BJ (cell line): ENCODE data around the gene SEMA3B. TPM values are rescaled to one million over a fixed set of nuclear protein-coding genes. Genes with fewer than 3 reads are reported as not detected.

Source experiments
- CTCF ChIA-PET: fragments of 350-600 bp; formaldehyde crosslinking; extraction: SDS; loops from one replicate; lab custom pipeline; 2021; ENCODE audit warnings: antibody characterized with exemption, inconsistent platforms; lab: Yijun Ruan, JAX
- POLR2A ChIA-PET: fragments of 300-600 bp; sonication (Branson Sonifier 250); formaldehyde crosslinking; extraction: SDS; loops from one replicate; lab custom pipeline; 2021; ENCODE audit warnings: antibody characterized with exemption; lab: Charles Lee
- DNase-seq: peaks from one replicate; pipeline ENCODE4 v3.0.0-alpha.2; 2011; ENCODE audit warnings: low read depth
- H3K27me3 ChIP-seq: 2 replicates; pipeline ENCODE4 v1.6.0; 2011; ENCODE audit warnings: low read length; ENCODE audit not compliant: control insufficient read depth, insufficient read depth
- H3K36me3 ChIP-seq: 2 replicates; pipeline ENCODE4 v1.5.1; 2011; ENCODE audit warnings: low read length; ENCODE audit not compliant: control insufficient read depth, insufficient read depth
- H3K4me3 ChIP-seq: 2 replicates; pipeline ENCODE4 v1.5.1; 2011; ENCODE audit warnings: low read depth, mild to moderate bottlenecking, control low read depth, low read length
- polyA plus RNA-seq: library from polyadenylated mRNA; depleted of rRNA; stranded (reverse); fragments of >200 nt; gene quantifications from 2 replicates; pipeline ENCODE4 v1.2.3, GENCODE V29; 2011
- TF ChIP-seq, protein P1 (sequence below): IDR thresholded peaks from 2 replicates; pipeline ENCODE4 v1.5.1; 2011; ENCODE audit warnings: low read depth, mild to moderate bottlenecking, control low read depth, inconsistent platforms, low read length, moderate library complexity; ENCODE audit not compliant: insufficient read depth

SEMA3B gene
- polyA plus RNA-seq, 1 experiment: 59.0 TPM

DNA sequence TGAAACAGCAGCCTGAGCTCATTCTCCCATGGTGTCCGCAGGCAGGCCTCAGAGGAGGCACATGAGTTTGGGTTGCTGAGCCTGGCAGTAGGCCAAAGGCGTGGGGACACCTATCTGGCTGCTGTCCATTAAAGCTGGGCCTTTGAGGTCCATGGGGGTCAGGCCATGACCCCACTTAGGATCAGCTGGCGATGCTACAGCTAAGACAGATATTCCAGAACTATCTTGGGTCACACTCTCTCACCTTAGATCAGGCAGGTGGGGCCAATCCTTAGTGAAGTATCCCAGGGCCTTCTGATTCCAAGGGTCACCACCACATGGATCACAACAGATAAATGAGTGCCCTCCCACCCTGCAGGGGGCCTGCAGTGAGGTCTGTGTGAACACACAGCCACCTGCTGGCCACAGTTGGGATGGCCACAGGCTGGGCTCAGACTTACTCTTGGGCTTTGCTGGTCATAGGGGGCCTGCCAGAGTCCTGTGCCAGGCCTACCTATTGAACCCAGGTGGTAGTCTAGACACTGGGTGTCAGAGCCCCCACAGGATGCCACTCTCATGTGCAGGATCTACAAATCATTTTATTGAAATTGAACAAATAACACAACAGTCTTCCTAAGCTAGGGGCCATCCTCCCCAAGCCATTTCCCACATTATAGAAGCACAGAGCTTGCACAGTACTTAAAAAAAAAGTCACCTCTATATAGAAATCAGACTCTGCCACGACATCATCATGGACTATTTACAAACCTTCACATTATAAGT, 55.6 kb downstream of the SEMA3B start:
- TF ChIP-seq, protein P1, sequence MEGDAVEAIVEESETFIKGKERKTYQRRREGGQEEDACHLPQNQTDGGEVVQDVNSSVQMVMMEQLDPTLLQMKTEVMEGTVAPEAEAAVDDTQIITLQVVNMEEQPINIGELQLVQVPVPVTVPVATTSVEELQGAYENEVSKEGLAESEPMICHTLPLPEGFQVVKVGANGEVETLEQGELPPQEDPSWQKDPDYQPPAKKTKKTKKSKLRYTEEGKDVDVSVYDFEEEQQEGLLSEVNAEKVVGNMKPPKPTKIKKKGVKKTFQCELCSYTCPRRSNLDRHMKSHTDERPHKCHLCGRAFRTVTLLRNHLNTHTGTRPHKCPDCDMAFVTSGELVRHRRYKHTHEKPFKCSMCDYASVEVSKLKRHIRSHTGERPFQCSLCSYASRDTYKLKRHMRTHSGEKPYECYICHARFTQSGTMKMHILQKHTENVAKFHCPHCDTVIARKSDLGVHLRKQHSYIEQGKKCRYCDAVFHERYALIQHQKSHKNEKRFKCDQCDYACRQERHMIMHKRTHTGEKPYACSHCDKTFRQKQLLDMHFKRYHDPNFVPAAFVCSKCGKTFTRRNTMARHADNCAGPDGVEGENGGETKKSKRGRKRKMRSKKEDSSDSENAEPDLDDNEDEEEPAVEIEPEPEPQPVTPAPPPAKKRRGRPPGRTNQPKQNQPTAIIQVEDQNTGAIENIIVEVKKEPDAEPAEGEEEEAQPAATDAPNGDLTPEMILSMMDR: peak; percentile 94
- Histone ChIP-seq H3K4me3 (no peak overlapping the region), H3K36me3 (peaks cover 5% of the 10 kb centered on the region), H3K27me3 (no peaks in the 10 kb centered on the region)
- CTCF ChIA-PET: interaction anchor here (0.6 to 3.0 kb wide), 30 partner anchors 9 to 218 kb away, joined by 3 to 32 read pairs (median 4); partner anchors contain the start of genes HYAL3, LSMEM2 and NAA80
- POLR2A ChIA-PET: no interaction called here
- DNase-seq: no peak

DNA sequence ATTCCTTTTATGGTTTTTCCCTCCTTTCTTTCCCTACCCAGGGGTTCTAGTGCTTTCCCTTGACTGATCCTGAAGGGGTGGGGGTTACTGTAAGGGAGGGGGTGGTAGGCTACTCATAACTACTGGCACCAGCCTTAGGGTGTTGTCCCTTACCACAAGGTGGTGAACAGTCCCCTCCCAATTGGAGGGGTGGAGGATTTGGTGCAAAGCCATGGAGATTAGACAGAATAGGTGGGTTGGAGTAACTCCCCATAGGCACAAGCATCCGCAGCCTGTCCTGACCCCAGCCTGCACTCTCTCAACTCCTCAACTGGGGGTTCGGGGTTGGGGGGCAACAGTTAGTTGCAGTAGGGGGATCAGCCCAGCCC, 56.1 kb downstream of the SEMA3B start:
- POLR2A ChIA-PET: no interaction called here
- no peak overlapping the region for H3K4me3 ChIP-seq
- DNase-seq: no peak
- H3K27me3 ChIP-seq: no peaks in the 10 kb centered on the region
- TF ChIP-seq, protein P1: no peak
- H3K36me3 ChIP-seq: peaks cover 7% of the 10 kb centered on the region
- CTCF ChIA-PET: interaction anchor here (0.6 to 3.0 kb wide), 17 partner anchors 10 to 204 kb away, joined by 3 to 32 read pairs (median 4); partner anchors contain the start of genes HYAL3 and NAA80

DNA sequence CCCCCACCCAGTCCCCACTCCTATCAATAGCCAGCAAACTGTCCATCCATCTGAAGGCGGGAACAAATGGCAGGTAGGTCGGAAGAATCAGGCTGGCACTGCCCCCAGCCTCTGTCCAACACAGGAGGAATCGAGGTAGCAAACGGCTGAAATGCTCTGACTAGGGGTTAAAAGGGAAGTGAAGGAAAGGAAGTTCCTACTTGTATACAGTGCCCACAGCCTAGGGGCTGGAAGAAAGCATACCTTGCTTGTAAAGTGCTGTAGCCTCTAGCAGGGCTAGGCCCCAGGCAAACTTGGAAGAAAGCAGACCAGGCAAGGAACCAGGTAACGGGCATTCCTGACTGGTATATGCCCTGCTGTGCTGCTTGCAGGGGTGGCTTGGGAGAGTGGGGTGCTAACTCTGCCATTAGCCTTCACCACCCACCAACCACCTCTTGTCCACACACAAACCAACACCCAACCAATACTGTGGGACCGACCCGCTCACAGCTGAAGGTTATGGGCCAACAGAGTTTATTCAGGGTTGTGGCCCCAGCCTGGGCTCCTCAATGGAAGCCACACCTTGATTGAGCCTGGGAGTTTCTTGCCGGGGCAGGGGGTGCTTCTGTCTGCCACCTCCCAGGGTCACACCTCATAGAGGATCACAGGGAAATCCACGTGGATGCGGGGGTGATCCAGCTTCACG, 56.7 kb downstream of the SEMA3B start:
- DNase-seq: no peak
- Histone ChIP-seq H3K36me3 (peaks cover 12% of the 10 kb centered on the region), H3K27me3 (no peaks in the 10 kb centered on the region), H3K4me3 (no peak overlapping the region)
- POLR2A ChIA-PET: no interaction called here
- CTCF ChIA-PET: interaction anchor here (0.8 to 3.0 kb wide), 6 partner anchors 10 to 132 kb away, joined by 3 to 32 read pairs (median 14); no protein-coding TSS in a partner anchor
- TF ChIP-seq, protein P1: no peak

DNA sequence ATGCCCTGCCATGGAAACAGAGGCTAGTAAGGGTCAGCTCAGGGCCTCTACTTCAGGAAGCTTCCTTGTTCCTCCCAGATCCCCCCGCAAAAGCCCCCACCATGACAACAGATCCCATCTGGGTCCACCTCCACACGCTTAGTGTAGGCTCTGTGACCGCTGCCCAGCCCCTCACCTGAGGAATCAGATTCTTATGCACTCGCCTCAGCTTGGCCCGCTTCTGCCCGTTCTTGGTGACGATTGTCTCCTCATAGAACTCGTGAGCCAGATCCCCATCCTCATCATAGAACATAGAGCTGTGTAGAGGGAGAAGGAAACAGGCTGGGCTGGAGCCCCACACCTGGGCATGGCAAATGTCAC, 57.2 kb downstream of the SEMA3B start:
- Histone ChIP-seq H3K27me3 (no peaks in the 10 kb centered on the region), H3K36me3 (peaks cover 16% of the 10 kb centered on the region), H3K4me3 (no peak overlapping the region)
- POLR2A ChIA-PET: no interaction called here
- TF ChIP-seq, protein P1: no peak
- CTCF ChIA-PET: interaction anchor here (0.9 kb wide), 1 partner anchor 133 kb away, joined by 3 read pairs; no protein-coding TSS in a partner anchor
- no peak for DNase-seq

DNA sequence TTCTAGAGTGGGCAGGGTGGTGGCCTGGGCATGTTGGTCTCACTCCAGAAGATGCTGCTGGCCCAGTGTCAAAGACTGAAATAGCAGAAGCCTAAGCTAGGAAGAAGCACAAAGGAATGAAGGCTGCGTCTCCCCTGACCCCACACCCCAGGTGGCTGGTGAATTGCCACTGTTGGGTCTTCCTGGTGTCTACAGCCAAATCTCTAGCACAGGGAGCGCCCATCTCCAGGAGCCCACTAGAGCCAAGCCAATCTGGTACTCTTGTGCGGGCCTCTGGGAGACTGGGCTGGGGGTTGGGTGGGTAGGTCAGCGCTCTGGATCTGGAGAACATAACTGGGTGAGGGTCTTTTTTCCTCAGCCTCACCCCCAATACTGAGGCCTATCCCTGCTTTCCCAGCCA, 58.2 kb downstream of the SEMA3B start:
- H3K4me3 ChIP-seq: peak overlapping the region; percentile 72
- H3K27me3 ChIP-seq: no peaks in the 10 kb centered on the region
- no peak for DNase-seq
- CTCF ChIA-PET: interaction anchor here (1.6 to 2.1 kb wide), 4 partner anchors 10 to 133 kb away, joined by 5 to 11 read pairs (median 6); partner anchors contain the start of gene SEMA3B
- POLR2A ChIA-PET: interaction anchor here (1.6 kb wide), 1 partner anchor 10 kb away, joined by 5 read pairs; no protein-coding TSS in a partner anchor
- TF ChIP-seq, protein P1: no peak
- peaks cover 26% of the 10 kb centered on the region for H3K36me3 ChIP-seq
